GM13977 (cell line): Measurements from ENCODE around the gene NPAS3.

Source experiments
- DNase-seq: peaks from one replicate; pipeline ENCODE4 v3.0.0; 2012; ENCODE audit warnings: low spot score
- in situ Hi-C: fragments of 300-500 bp; cut with MboI; formaldehyde crosslinking; loops from one replicate; pipeline ENCODE4 v1.12.0; 2022; ENCODE audit warnings: low sequenced_read_pairs, low pct_unique_long_range_greater_than_20kb, mixed read lengths, inconsistent platforms; ENCODE audit not compliant: unreplicated experiment
- TF ChIP-seq, protein P1 (sequence below): IDR thresholded peaks from 2 replicates; pipeline ENCODE4 v1.5.1; 2012; ENCODE audit warnings: mild to moderate bottlenecking, control low read depth; ENCODE audit not compliant: insufficient read depth; ENCODE audit errors: extremely low read depth, missing control alignments

The NPAS3 gene

GRCh38 chr14:33516898-33517436 is 578.3 kb downstream of the NPAS3 start:
- TF ChIP-seq, protein P1, sequence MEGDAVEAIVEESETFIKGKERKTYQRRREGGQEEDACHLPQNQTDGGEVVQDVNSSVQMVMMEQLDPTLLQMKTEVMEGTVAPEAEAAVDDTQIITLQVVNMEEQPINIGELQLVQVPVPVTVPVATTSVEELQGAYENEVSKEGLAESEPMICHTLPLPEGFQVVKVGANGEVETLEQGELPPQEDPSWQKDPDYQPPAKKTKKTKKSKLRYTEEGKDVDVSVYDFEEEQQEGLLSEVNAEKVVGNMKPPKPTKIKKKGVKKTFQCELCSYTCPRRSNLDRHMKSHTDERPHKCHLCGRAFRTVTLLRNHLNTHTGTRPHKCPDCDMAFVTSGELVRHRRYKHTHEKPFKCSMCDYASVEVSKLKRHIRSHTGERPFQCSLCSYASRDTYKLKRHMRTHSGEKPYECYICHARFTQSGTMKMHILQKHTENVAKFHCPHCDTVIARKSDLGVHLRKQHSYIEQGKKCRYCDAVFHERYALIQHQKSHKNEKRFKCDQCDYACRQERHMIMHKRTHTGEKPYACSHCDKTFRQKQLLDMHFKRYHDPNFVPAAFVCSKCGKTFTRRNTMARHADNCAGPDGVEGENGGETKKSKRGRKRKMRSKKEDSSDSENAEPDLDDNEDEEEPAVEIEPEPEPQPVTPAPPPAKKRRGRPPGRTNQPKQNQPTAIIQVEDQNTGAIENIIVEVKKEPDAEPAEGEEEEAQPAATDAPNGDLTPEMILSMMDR = no peak
- DNase-seq = no peak
- in situ Hi-C loops = no loop called here

DNA sequence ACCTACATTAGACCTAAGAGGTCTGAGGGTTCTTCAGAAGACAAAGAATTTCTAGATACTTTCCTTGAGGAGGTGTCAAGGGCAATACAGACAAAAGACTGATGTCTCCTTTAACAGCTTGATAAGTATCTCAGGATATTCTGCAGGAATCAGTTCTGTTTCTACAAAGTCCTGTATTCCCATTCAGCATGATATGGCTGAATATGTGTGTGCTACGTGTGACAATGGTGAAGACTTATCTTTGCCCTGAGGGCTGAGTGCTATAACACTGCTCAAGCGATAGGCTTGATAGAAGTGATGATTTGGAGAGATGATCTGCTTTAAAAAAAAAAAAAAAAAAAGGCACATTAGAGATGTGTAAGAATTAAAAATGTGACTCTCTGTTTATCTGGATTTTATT is 582.5 kb downstream of the NPAS3 start:
- DNase-seq = no peak
- in situ Hi-C loops = no loop called here
- TF ChIP-seq, protein P1 = no peak

DNA sequence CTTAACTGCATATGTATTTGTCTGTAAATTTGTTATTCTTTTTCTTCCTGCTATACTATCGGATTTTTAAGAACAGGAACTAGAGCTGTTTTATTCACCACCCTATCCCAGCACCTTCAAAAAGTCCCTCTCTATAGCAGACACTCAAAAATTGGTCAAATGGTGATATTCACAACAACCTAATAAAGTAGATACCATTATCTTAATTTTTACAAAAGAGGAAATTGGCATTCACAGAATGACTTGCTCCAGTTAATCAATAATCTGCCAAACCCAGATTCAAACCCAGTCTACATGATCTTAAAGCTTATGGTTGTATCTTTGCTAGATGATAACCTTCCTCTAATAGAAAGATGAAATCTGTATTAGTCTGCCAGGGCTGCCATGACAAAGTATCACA is 585.6 kb downstream of the NPAS3 start:
- in situ Hi-C loops = no loop called here
- TF ChIP-seq, protein P1 = no peak
- no peak for DNase-seq

GRCh38 chr14:33525626-33526025 is 586.9 kb downstream of the NPAS3 start:
- TF ChIP-seq, protein P1 = no peak
- in situ Hi-C loops = no loop called here
- no peak for DNase-seq

GRCh38 chr14:33527023-33527634 is 588.5 kb downstream of the NPAS3 start:
- TF ChIP-seq, protein P1 = no peak
- in situ Hi-C loops = no loop called here
- no peak for DNase-seq

- no peak for DNase-seq
- in situ Hi-C loops = no loop called here
- TF ChIP-seq, protein P1 = no peak
These were observed 590.0 kb downstream of the NPAS3 start for GRCh38 chr14:33528655-33529054.
